ACHN (cell line): ENCODE results near the gene GPR42.

Experiments used
- DNase-seq: peaks from one replicate; pipeline ENCODE4 v3.0.0-alpha.2; 2015
- in situ Hi-C: cut with HindIII; loops from 2 replicates; pipeline ENCODE4 v1.10.0; 2017; ENCODE audit warnings: low sequenced_read_pairs, low pct_ligation_motif_present, low pct_unique_long_range_greater_than_20kb

Gene GPR42, protein sequence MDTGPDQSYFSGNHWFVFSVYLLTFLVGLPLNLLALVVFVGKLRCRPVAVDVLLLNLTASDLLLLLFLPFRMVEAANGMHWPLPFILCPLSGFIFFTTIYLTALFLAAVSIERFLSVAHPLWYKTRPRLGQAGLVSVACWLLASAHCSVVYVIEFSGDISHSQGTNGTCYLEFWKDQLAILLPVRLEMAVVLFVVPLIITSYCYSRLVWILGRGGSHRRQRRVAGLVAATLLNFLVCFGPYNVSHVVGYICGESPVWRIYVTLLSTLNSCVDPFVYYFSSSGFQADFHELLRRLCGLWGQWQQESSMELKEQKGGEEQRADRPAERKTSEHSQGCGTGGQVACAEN

DNA sequence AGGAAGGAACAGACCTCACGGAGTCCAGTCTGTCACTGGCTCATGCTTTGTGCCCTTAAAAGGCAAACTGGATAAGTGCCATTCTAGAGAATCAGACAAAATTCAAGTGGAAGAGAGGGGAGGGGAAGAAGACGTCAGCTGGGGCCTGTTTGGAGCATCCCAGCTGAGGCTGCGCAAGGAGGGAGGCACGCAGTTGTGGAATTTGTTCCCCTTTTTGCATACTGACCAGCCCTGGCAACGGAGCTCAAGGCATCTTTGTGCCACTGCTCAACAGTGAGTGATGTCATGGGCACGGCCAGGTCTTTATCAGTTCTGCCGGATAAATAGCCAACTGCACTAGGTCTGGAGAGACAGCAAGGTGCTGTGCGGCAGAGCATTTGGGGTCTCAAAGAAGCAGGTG is at the start of gene GPR42:
Gene GPR42 (plus strand): TSS at position 347 of the 400 bp plus-strand sequence. CDS start 292 bp downstream, outside the sequence.
- in situ Hi-C loops = no loop called here
- no peak for DNase-seq

DNA sequence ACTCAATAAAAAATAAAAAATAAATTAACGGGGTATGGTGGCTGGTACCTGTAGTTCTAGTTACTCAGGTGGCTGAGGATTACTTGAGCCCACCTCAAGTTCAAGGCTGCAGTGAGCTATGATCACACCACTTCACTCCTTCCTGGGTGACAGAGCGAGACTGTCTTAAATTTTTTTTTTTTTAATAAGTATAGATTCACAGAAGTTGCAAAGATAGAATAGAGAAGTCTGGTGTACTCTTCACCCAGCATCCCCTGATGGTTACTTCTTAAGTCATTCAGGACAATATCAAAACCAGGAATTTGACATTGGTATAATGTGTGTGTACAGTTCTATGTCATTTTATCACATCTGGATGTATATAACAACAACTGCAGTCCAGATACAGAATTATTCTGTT is 49.6 kb upstream of the GPR42 start:
- no peak for DNase-seq
- in situ Hi-C loops = no loop called here

DNA sequence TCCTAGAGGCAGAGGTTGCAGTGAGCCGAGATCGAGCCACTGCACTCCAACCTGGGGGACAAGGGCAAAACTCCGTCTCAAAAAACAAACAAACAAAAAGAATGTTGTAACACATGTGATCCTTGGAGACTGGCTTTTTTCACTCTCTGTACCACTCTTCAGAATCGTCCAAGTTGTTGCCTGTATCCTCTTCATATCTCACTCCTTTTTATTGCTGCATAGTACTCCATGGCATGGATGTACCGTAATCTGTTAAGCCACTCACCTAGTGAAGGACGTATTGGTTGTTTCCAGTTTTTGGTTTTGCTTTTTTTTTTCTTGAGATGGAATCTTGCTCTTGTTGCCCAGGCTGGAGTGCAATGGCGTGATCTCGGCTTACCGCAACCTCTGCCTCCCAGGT is 48.9 kb upstream of the GPR42 start:
- no peak for DNase-seq
- in situ Hi-C loops = no loop called here

DNA sequence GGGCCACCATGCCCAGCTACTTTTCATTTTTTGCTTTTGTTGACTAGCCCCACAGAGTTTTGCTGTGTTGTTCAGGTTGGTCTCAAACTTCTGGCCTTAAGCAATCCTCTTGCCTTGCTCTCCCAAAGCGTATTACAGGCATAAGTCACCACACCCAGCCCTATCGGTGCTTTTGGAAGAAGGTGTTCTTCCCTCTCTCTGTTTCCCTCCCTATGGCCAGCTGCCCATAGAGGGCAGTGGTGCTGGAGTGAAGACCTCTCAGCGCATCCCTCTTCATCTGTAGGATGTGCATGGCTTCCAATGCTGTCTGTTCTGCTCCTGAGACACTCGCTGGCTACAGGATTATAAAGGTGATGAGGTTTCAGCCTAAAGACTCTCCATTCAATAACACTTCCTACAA is 43.2 kb upstream of the GPR42 start:
- no peak for DNase-seq
- in situ Hi-C loops = no loop called here

DNA sequence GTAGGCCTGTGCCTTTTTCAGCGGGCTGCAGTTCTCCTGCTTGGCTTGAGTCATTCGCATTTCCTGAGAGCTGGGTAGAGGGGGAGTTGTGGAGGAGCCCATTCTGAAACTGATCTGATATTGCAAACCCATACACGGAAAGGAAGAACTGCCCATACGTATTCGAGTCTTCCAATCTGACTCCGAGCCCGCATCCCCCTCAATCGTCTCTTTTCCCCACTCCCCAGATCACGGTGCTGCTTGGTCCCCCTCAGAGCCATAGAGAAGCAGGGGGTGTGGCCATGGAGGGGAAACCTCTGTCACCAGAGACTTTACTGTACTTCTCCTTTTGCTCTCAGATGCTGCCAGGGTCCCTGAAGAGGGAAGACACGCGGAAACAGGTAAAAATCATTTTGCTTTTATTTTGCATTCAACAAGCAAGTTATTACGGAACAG is 42.0 kb upstream of the GPR42 start, which contains the start of gene CD22:
Gene CD22 (plus strand): TSS at position 337 of the 435 bp plus-strand sequence. CDS start 2,854 bp downstream, outside the sequence.
- DNase-seq = no peak
- in situ Hi-C loops = no loop called here

DNA sequence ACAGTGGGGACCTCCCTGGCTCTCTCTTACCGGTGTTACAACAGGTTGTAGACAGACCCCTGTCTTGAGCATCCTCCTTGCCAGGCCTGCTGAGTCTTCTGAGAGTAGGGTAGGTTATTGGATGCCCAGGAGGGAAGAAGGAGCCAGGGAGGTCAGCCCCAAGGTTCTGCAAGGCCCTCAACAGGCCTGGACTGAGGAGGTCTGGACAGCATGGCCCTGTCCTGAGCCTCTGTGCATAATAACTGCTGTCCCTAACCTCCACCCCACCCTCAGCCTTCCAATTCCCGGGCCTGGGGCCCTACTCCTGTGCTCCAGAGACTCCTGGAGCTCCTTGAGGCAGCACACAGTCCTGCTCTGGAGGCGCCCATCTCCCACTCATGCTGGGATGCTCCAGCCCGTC is 41.5 kb upstream of the GPR42 start:
- in situ Hi-C loops = no loop called here

DNA sequence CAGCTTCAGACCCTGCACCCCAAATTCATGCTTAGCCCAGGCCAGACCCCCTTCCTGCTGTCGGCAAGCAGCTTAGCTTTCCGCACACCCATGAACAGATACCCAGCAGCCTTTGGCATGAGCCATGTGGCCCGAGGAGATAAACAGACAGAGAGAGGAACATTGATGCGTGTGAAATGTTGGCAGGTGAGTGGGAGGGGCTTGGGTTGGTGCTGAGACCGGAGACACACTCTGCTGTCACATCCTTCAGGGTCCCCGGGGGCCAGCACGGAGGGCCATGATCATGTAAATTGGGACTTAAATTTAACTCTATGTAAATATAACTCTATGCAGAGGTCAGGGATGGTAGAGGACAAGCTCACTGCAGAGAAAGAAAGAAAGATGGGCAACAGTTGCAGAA is 40.4 kb upstream of the GPR42 start:
- in situ Hi-C loops = no loop called here
- DNase-seq = no peak

More for the DNA sequence above, 41.5 kb upstream of the GPR42 start:
- no peak for DNase-seq

DNA sequence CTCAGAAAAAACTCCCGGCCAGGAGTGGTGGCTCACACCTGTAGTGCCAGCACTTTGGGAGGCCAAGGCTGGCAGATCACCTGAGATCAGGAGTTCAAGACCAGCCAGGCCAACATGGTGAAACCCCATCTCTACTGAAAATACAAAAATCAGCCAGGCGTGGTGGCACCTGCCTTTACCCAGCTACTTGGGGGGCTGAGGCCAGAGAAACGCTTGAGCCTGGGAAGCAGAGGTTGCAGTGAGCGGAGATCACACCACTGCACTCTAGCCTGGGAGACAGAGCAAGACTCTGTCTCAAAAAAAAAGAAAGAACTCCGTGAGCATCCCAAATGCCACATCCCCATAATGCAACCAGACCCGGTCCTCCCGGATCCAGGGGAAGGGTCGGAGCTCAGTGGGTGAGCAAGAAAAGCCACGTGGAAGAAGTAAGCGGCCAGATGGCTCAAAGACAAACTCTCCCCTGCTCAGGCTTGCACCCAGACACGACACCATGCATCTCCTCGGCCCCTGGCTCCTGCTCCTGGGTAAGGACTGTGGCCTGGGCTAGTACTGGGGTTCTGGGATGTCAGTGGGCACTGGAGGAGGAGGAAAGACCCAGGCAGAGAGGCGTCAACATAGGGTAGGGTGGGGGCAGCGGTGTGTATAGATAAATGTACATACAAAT is 39.2 kb upstream of the GPR42 start:
- DNase-seq = no peak
- in situ Hi-C loops = no loop called here

DNA sequence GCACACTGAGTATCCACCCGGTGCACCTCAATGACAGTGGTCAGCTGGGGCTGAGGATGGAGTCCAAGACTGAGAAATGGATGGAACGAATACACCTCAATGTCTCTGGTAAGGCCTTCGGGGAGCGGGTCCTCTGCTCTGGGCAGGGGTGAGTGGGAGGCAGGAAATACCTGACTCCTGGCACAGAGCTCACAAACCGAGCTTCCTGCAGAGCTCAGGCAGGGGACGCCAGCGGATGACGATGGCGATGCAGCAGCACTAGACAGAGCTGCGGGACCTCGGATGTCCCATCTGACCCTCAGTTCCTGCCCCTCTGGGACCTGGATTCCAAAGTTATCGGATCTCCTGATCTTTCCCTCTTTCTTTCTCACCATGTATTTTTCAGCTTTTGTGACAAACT is 38.1 kb upstream of the GPR42 start:
- no peak for DNase-seq
- in situ Hi-C loops = no loop called here

DNA sequence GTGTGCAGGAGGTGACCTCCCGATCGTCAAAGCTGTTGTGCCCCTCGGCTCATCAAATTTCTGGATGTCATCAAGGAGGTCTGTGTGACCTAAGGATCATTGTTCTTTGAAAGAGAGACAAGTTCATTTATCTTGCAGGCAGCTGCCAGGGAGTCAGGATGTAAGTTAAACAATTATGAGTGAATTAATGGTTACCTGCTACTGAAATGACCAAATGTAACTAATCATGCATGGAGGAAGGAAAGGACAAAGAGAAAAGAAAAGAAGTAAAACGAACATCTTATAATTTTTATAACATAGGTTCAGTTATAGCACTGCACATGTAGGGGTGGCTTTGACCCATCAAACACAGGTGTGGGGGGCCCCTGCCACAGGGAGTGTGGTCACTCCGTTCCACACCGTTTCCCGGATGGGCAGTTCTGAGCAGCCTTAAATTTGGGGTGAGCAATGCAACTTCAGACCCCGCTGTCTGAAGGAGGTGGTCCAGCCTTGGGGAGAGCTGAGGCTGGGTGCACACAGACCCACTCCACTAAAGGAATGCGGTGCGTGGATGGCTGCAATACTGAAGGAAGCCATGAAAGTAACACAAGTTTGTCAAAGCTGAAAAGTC is 36.6 kb upstream of the GPR42 start:
- no peak for DNase-seq
- in situ Hi-C loops = no loop called here

DNA sequence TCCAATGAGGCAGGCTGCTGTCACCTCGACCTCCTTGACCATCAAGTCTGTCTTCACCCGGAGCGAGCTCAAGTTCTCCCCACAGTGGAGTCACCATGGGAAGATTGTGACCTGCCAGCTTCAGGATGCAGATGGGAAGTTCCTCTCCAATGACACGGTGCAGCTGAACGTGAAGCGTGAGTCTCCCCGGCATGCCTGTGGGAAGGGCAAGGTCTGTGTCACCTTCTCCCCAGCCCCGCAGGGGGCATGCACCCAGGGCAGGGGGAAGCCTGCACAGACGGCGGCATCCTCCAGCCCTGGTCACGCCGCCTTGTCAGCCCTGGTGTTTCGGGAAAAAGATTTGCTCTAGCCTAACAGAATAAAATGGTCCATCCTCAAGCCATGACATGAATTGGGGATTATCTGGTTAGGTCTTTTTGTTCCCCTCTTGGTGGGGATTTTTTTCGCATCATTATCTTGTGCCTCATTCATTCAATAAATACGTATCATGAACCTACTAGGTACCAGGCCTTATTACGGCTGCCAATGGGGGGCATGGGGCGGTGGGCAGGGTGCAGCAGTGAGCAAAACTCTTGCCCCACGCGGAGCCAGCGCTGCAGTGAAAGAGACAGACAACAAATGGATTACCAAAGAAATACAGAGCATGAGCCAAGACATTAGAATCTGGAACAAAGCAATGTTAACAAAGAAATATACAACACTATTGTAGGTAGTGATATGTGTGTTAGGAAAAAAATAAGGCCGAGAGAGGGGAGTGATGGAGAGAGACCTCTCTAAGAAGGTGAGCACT is 34.5 kb upstream of the GPR42 start:
- DNase-seq = no peak
- in situ Hi-C loops = no loop called here

DNA sequence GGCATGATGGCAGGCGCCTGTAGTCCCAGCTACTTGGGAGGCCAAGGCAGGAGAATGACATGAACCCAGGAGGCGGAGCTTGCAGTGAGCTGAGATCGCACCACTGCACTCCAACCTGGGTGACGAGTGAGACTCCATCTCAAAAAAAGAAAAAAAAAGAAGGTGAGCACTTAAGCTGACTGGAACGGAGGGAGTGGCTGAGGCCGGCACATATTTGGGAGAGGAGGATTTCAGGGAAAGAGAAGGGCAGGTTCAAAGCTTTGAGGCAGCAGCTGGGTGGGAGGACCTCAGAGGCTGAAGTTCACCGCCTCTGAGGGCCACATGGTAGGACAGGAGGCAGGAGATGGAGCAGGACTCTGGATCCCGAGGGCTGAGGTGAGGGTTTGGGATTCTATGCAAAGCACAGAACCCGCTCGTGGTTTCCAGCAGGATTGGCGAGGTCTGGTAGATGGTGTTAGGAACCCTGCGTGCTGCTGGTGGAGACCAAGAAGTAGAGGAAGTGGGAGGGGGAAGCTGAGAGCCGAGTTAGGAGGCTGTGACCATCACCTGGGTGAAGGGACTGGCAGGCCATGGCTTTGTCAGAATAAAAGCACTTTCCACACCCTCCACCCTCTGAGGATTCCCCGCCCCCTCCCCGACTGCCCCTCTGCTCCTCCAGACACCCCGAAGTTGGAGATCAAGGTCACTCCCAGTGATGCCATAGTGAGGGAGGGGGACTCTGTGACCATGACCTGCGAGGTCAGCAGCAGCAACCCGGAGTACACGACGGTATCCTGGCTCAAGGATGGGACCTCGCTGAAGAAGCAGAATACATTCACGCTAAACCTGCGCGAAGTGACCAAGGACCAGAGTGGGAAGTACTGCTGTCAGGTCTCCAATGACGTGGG is 33.5 kb upstream of the GPR42 start:
- in situ Hi-C loops = no loop called here
- DNase-seq = no peak

DNA sequence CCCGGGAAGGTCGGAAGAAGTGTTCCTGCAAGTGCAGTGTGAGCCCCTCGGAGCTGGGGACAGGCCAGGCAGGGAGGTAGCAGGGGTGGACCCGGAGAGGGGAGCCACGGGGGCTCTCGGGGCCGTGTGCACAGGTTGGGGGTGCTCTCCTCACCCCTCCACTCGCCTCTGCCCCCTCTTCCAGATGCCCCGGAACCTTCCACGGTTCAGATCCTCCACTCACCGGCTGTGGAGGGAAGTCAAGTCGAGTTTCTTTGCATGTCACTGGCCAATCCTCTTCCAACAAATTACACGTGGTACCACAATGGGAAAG is 32.9 kb upstream of the GPR42 start:
- DNase-seq = no peak
- in situ Hi-C loops = no loop called here

DNA sequence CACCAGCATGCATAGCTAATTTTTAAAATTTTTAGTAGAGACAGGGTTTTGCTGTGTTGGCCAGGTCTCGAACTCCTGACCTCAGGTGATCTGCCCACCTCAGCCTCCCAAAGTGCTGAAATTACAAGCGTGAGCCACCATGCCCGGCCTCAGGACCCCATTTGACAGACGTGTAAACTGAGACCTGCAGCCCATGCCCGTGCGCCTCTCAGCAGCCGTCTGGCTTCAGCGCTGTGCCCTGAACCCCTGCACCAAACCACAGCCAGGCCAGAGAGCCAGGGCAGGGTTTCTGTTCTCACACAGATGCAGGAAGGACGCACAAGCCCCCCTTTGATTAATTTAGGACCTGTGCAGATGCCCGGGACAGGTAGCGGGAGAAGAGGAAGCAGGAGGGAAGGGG is 30.4 kb upstream of the GPR42 start:
- in situ Hi-C loops = no loop called here
- no peak for DNase-seq

DNA sequence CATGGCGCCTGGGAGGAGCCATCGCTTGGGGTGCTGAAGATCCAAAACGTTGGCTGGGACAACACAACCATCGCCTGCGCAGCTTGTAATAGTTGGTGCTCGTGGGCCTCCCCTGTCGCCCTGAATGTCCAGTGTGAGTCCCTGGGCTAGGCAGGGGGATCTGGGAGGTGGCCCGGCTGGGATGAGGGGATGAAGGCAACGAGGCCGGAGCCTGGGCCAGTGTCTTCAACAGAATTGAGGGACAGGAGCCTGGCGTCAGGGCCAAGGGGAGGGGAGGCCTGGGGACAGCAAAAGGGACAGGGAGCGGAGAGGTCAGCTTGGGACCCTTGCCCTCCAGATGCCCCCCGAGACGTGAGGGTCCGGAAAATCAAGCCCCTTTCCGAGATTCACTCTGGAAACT is 29.9 kb upstream of the GPR42 start:
- no peak for DNase-seq
- in situ Hi-C loops = no loop called here

DNA sequence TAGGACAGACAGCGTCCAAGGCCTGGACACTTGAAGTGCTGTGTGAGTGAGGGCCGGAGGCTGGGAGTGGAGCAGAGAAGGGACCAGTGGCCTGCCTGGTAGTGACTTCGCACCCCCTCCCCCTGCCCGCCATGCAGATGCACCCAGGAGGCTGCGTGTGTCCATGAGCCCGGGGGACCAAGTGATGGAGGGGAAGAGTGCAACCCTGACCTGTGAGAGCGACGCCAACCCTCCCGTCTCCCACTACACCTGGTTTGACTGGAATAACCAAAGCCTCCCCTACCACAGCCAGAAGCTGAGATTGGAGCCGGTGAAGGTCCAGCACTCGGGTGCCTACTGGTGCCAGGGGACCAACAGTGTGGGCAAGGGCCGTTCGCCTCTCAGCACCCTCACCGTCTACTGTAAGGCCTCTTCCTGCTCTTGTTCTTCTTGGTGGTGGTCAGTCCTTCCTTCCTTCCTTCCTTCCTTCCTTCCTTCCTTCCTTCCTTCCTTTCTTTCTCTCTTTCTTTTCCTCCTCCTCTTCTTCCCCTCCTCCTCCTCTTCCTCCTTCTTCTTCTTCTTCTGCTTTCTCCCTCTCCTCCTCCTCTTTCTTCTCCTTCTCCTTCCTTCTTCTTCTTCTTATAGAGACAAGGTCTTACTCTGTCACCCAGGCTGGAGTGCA is 29.2 kb upstream of the GPR42 start:
- no peak for DNase-seq
- in situ Hi-C loops = no loop called here

DNA sequence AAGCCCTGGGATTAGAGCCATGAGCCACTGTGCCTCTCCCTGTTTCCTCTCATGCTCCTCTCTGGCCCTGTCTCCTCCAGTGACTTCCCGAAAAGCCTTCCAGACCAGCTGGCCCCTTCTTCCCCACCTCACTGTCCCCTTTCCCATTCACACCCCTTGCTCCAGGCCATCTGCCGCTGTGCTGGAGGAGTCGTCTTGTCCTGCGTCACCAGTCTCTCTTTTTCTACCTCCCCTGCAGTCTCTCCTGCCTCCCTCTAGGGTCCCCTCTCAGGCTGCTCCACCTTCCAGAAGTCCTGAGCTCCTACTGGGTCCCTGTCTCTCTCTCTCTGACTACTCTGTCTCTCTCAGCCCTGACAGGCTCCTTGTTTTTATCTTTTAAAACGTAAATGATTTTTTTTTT is 28.4 kb upstream of the GPR42 start:
- in situ Hi-C loops = no loop called here
- no peak for DNase-seq

DNA sequence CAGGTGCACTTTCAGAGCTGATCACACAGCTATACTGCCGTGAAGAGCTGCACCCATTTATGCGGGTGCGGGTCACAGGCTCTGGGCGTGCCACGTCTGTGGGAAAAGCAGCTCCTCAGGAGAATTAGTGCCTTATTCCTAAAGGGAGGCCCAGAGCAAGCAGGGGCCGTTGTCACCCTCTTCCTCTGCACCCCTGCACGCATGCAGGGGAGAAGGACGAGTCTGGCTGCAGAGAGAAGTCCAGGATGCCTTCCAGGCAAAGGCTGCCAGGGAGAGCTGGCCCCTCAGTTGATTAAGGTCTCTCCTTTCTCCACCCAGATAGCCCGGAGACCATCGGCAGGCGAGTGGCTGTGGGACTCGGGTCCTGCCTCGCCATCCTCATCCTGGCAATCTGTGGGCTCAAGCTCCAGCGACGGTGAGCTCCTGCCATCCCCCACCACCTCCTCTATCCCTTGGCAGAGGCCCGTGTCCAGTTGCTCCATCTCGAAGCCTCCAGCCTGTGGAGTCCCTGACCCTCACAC is 26.3 kb upstream of the GPR42 start:
- no peak for DNase-seq
- in situ Hi-C loops = no loop called here
